ENCODE results near the gene RIPOR3.

RIPOR3 gene

GRCh38 chr20:50666709-50667298 is 24.5 kb downstream of the RIPOR3 start:
- Histone ChIP-seq H3K27ac (ENCODE audit: low read depth, low read length, severe bottlenecking) (no peak overlapping the region), H3K4me1 (ENCODE audit: control insufficient read depth, insufficient read depth, low read length, poor library complexity, severe bottlenecking) (peaks cover 12% of the 10 kb centered on the region), H3K4me3 (ENCODE audit: extremely low read depth, insufficient read depth, low read length, poor library complexity, severe bottlenecking) (no peak overlapping the region), H3K9me3 (ENCODE audit: control insufficient read depth, low read length) (no peaks in the 10 kb centered on the region), H3K36me3 (ENCODE audit: control insufficient read depth, insufficient read depth, low read length) (no peaks in the 10 kb centered on the region)
- 85 to 87% methylated on average over 2 to 4 of the region's 9 CpGs for WGBS, 2 experiments (ENCODE audit: insufficient coverage in 2 of 2)

- WGBS, 2 experiments (ENCODE audit: insufficient coverage in 2 of 2): 92 to 94% methylated on average over 11 of the region's 11 CpGs
- H3K36me3 ChIP-seq (ENCODE audit: control insufficient read depth, insufficient read depth, low read length): no peaks in the 10 kb centered on the region
- no peak overlapping the region for H3K27ac ChIP-seq (ENCODE audit: low read depth, low read length, severe bottlenecking)
- H3K4me1 ChIP-seq (ENCODE audit: control insufficient read depth, insufficient read depth, low read length, poor library complexity, severe bottlenecking): peaks cover 23% of the 10 kb centered on the region
- no peaks in the 10 kb centered on the region for H3K9me3 ChIP-seq (ENCODE audit: control insufficient read depth, low read length)
- H3K4me3 ChIP-seq (ENCODE audit: extremely low read depth, insufficient read depth, low read length, poor library complexity, severe bottlenecking): no peak overlapping the region
Measured at GRCh38 chr20:50664254-50664653, 27.1 kb downstream of the RIPOR3 start.

- no peak overlapping the region for H3K4me3 ChIP-seq (ENCODE audit: extremely low read depth, insufficient read depth, low read length, poor library complexity, severe bottlenecking)
- H3K9me3 ChIP-seq (ENCODE audit: control insufficient read depth, low read length): no peaks in the 10 kb centered on the region
- H3K36me3 ChIP-seq (ENCODE audit: control insufficient read depth, insufficient read depth, low read length): no peaks in the 10 kb centered on the region
- H3K4me1 ChIP-seq (ENCODE audit: control insufficient read depth, insufficient read depth, low read length, poor library complexity, severe bottlenecking): peaks cover 23% of the 10 kb centered on the region
- no peak overlapping the region for H3K27ac ChIP-seq (ENCODE audit: low read depth, low read length, severe bottlenecking)
- WGBS, 2 experiments (ENCODE audit: insufficient coverage in 2 of 2): 72 to 76% methylated on average over 7 to 8 of the region's 10 CpGs
Measured at GRCh38 chr20:50663095-50663821, 28.1 kb downstream of the RIPOR3 start.

- 91 to 100% methylated on average over 1 to 4 of the region's 6 CpGs for WGBS, 2 experiments (ENCODE audit: insufficient coverage in 2 of 2)
- Histone ChIP-seq H3K36me3 (ENCODE audit: control insufficient read depth, insufficient read depth, low read length) (no peaks in the 10 kb centered on the region), H3K4me1 (ENCODE audit: control insufficient read depth, insufficient read depth, low read length, poor library complexity, severe bottlenecking) (peaks cover 16% of the 10 kb centered on the region), H3K27ac (ENCODE audit: low read depth, low read length, severe bottlenecking) (no peak overlapping the region), H3K9me3 (ENCODE audit: control insufficient read depth, low read length) (no peaks in the 10 kb centered on the region), H3K4me3 (ENCODE audit: extremely low read depth, insufficient read depth, low read length, poor library complexity, severe bottlenecking) (no peak overlapping the region)
Measured at GRCh38 chr20:50659975-50660670, 31.2 kb downstream of the RIPOR3 start.

- H3K4me3 ChIP-seq (ENCODE audit: extremely low read depth, insufficient read depth, low read length, poor library complexity, severe bottlenecking): no peak overlapping the region
- WGBS, 2 experiments (ENCODE audit: insufficient coverage in 2 of 2): 94 to 95% methylated on average over 6 to 7 of the region's 10 CpGs
- no peak overlapping the region for H3K27ac ChIP-seq (ENCODE audit: low read depth, low read length, severe bottlenecking)
- no peaks in the 10 kb centered on the region for H3K36me3 ChIP-seq (ENCODE audit: control insufficient read depth, insufficient read depth, low read length)
- peaks cover 16% of the 10 kb centered on the region for H3K4me1 ChIP-seq (ENCODE audit: control insufficient read depth, insufficient read depth, low read length, poor library complexity, severe bottlenecking)
- no peaks in the 10 kb centered on the region for H3K9me3 ChIP-seq (ENCODE audit: control insufficient read depth, low read length)
Measured at GRCh38 chr20:50658804-50659380, 32.5 kb downstream of the RIPOR3 start.

GRCh38 chr20:50655311-50655880 is 35.9 kb downstream of the RIPOR3 start:
- Histone ChIP-seq H3K9me3 (ENCODE audit: control insufficient read depth, low read length) (no peaks in the 10 kb centered on the region), H3K36me3 (ENCODE audit: control insufficient read depth, insufficient read depth, low read length) (no peaks in the 10 kb centered on the region), H3K27ac (ENCODE audit: low read depth, low read length, severe bottlenecking) (no peak overlapping the region), H3K4me1 (ENCODE audit: control insufficient read depth, insufficient read depth, low read length, poor library complexity, severe bottlenecking) (peaks cover 6% of the 10 kb centered on the region), H3K4me3 (ENCODE audit: extremely low read depth, insufficient read depth, low read length, poor library complexity, severe bottlenecking) (no peak overlapping the region)
- WGBS, 2 experiments (ENCODE audit: insufficient coverage in 2 of 2): 92 to 94% methylated on average over 13 of the region's 16 CpGs

- Histone ChIP-seq H3K4me1 (ENCODE audit: control insufficient read depth, insufficient read depth, low read length, poor library complexity, severe bottlenecking) (peaks cover 6% of the 10 kb centered on the region), H3K36me3 (ENCODE audit: control insufficient read depth, insufficient read depth, low read length) (no peaks in the 10 kb centered on the region), H3K4me3 (ENCODE audit: extremely low read depth, insufficient read depth, low read length, poor library complexity, severe bottlenecking) (no peak overlapping the region), H3K27ac (ENCODE audit: low read depth, low read length, severe bottlenecking) (no peak overlapping the region), H3K9me3 (ENCODE audit: control insufficient read depth, low read length) (no peaks in the 10 kb centered on the region)
- whole genome bisulfite sequencing, 2 experiments (ENCODE audit: insufficient coverage in 2 of 2): 91 to 94% methylated on average over 3 to 5 of the region's 6 CpGs
Measured at GRCh38 chr20:50654904-50655303, 36.4 kb downstream of the RIPOR3 start.

GRCh38 chr20:50652702-50653294 is 38.5 kb downstream of the RIPOR3 start:
- H3K27ac ChIP-seq (ENCODE audit: low read depth, low read length, severe bottlenecking): peak overlapping the region; percentile 23
- no peaks in the 10 kb centered on the region for H3K9me3 ChIP-seq (ENCODE audit: control insufficient read depth, low read length)
- H3K4me3 ChIP-seq (ENCODE audit: extremely low read depth, insufficient read depth, low read length, poor library complexity, severe bottlenecking): no peak overlapping the region
- peaks cover 13% of the 10 kb centered on the region for H3K4me1 ChIP-seq (ENCODE audit: control insufficient read depth, insufficient read depth, low read length, poor library complexity, severe bottlenecking)
- no peaks in the 10 kb centered on the region for H3K36me3 ChIP-seq (ENCODE audit: control insufficient read depth, insufficient read depth, low read length)
- WGBS, 2 experiments (ENCODE audit: insufficient coverage in 2 of 2): 88% methylated on average over 9 of the region's 11 CpGs

GRCh38 chr20:50651676-50652075 is 39.7 kb downstream of the RIPOR3 start:
- Histone ChIP-seq H3K4me1 (ENCODE audit: control insufficient read depth, insufficient read depth, low read length, poor library complexity, severe bottlenecking) (peaks cover 13% of the 10 kb centered on the region), H3K27ac (ENCODE audit: low read depth, low read length, severe bottlenecking) (no peak overlapping the region), H3K4me3 (ENCODE audit: extremely low read depth, insufficient read depth, low read length, poor library complexity, severe bottlenecking) (no peak overlapping the region), H3K36me3 (ENCODE audit: control insufficient read depth, insufficient read depth, low read length) (no peaks in the 10 kb centered on the region), H3K9me3 (ENCODE audit: control insufficient read depth, low read length) (peaks cover 4% of the 10 kb centered on the region)
- WGBS, 2 experiments (ENCODE audit: insufficient coverage in 2 of 2): 40 to 89% methylated on average over 1 to 4 of the region's 4 CpGs

- Histone ChIP-seq H3K9me3 (ENCODE audit: control insufficient read depth, low read length) (peaks cover 7% of the 10 kb centered on the region), H3K36me3 (ENCODE audit: control insufficient read depth, insufficient read depth, low read length) (no peaks in the 10 kb centered on the region), H3K4me1 (ENCODE audit: control insufficient read depth, insufficient read depth, low read length, poor library complexity, severe bottlenecking) (peaks cover 25% of the 10 kb centered on the region), H3K4me3 (ENCODE audit: extremely low read depth, insufficient read depth, low read length, poor library complexity, severe bottlenecking) (no peak overlapping the region), H3K27ac (ENCODE audit: low read depth, low read length, severe bottlenecking) (no peak overlapping the region)
- 87 to 93% methylated on average over 5 of the region's 5 CpGs for WGBS, 2 experiments (ENCODE audit: insufficient coverage in 2 of 2)
Measured at GRCh38 chr20:50649590-50649989, 41.8 kb downstream of the RIPOR3 start.

Data from mesodermal cell (in vitro differentiated cells).